ENCODE measurements around the gene FURIN. TPM values are rescaled to one million over a fixed set of nuclear protein-coding genes. Genes with fewer than 3 reads are reported as not detected.

The FURIN gene

GRCh38 chr15:90931575-90931827, 63.1 kb downstream of the FURIN start:
- Histone ChIP-seq H3K9ac (ENCODE audit: low read length) (no peak overlapping the region), H3K56ac (ENCODE audit: low read length) (no peak overlapping the region), H4K8ac (ENCODE audit: low read depth, low read length) (no peak overlapping the region), H2BK120ac (ENCODE audit: low read depth, low read length) (no peak overlapping the region), H3K79me1 (ENCODE audit: low read length) (peaks cover 4% of the 10 kb centered on the region), H2AK5ac (ENCODE audit: low read length) (no peak overlapping the region), H3K23ac (ENCODE audit: low read length) (no peak overlapping the region), H3K18ac (ENCODE audit: low read length) (no peak overlapping the region), H4K5ac (ENCODE audit: low read length) (no peak overlapping the region), H2BK15ac (replicated peaks; ENCODE audit: low read depth) (no peak overlapping the region), H3K36me3 (ENCODE audit: control insufficient read depth, insufficient read depth, low read length) (no peaks in the 10 kb centered on the region), H3K4me3 (ENCODE audit: low read length) (no peak overlapping the region), H3K79me2 (ENCODE audit: control insufficient read depth, insufficient read depth, low read length) (no peaks in the 10 kb centered on the region), H3K27ac (ENCODE audit: low read depth, low read length) (no peak overlapping the region), H2BK5ac (ENCODE audit: low read length) (no peak overlapping the region), H3K27me3 (ENCODE audit: insufficient read depth, low read length, poor library complexity) (no peaks in the 10 kb centered on the region), H3K4ac (ENCODE audit: low read depth, low read length) (no peak overlapping the region), H3K4me2 (ENCODE audit: low read length) (no peak overlapping the region), H3K4me1 (ENCODE audit: control insufficient read depth, low read depth, low read length) (peaks cover 1% of the 10 kb centered on the region)
- DNase-seq: no peak
- WGBS (ENCODE audit: extremely low coverage, insufficient coverage, low lambda C conversion rate): no CpG with 5 or more reads among the region's 6 CpGs

- Histone ChIP-seq H3K23ac (ENCODE audit: low read length) (no peak within 1 kb of the TSS), H3K4me3 (ENCODE audit: low read length) (peak within 1 kb of the TSS; percentile 47), H3K27ac (ENCODE audit: low read depth, low read length) (no peak within 1 kb of the TSS), H4K8ac (ENCODE audit: low read depth, low read length) (no peak within 1 kb of the TSS), H2BK15ac (replicated peaks; ENCODE audit: low read depth) (no peak within 1 kb of the TSS), H3K4me1 (ENCODE audit: control insufficient read depth, low read depth, low read length) (peaks cover 1% of the 10 kb centered on the region), H4K5ac (ENCODE audit: low read length) (no peak within 1 kb of the TSS), H3K18ac (ENCODE audit: low read length) (no peak within 1 kb of the TSS), H3K4ac (ENCODE audit: low read depth, low read length) (no peak within 1 kb of the TSS), H2AK5ac (ENCODE audit: low read length) (no peak within 1 kb of the TSS), H3K36me3 (ENCODE audit: control insufficient read depth, insufficient read depth, low read length) (no peaks in the 10 kb centered on the region), H3K79me2 (ENCODE audit: control insufficient read depth, insufficient read depth, low read length) (no peaks in the 10 kb centered on the region), H3K4me2 (ENCODE audit: low read length) (peak within 1 kb of the TSS; percentile 82), H2BK120ac (ENCODE audit: low read depth, low read length) (no peak within 1 kb of the TSS), H2BK5ac (ENCODE audit: low read length) (no peak within 1 kb of the TSS), H3K56ac (ENCODE audit: low read length) (peak within 1 kb of the TSS; percentile 73), H3K9ac (ENCODE audit: low read length) (peak within 1 kb of the TSS; percentile 62), H3K27me3 (ENCODE audit: insufficient read depth, low read length, poor library complexity) (no peaks in the 10 kb centered on the region), H3K79me1 (ENCODE audit: low read length) (peaks cover 4% of the 10 kb centered on the region)
- peak; percentile 94 for DNase-seq
- WGBS (ENCODE audit: extremely low coverage, insufficient coverage, low lambda C conversion rate): no CpG with 5 or more reads among the region's 52 CpGs
These were observed 63.7 kb downstream of the FURIN start, which contains the start of gene HDDC3 for GRCh38 chr15:90931828-90932659. TSS of gene HDDC3 (minus strand) at chr15:90932549. CDS start at chr15:90932540, 9 bp downstream.

- H2BK5ac ChIP-seq (ENCODE audit: low read length): no peak overlapping the region
- peaks cover 4% of the 10 kb centered on the region for H3K79me1 ChIP-seq (ENCODE audit: low read length)
- H3K9ac ChIP-seq (ENCODE audit: low read length): peak overlapping the region; percentile 54
- no peaks in the 10 kb centered on the region for H3K36me3 ChIP-seq (ENCODE audit: control insufficient read depth, insufficient read depth, low read length)
- no peaks in the 10 kb centered on the region for H3K79me2 ChIP-seq (ENCODE audit: control insufficient read depth, insufficient read depth, low read length)
- DNase-seq: no peak
- no peak overlapping the region for H2AK5ac ChIP-seq (ENCODE audit: low read length)
- H3K4me2 ChIP-seq (ENCODE audit: low read length): no peak overlapping the region
- no peak overlapping the region for H3K27ac ChIP-seq (ENCODE audit: low read depth, low read length)
- H2BK120ac ChIP-seq (ENCODE audit: low read depth, low read length): no peak overlapping the region
- H4K8ac ChIP-seq (ENCODE audit: low read depth, low read length): no peak overlapping the region
- H3K56ac ChIP-seq (ENCODE audit: low read length): peak overlapping the region; percentile 73
- H2BK15ac ChIP-seq (replicated peaks; ENCODE audit: low read depth): no peak overlapping the region
- H3K4me1 ChIP-seq (ENCODE audit: control insufficient read depth, low read depth, low read length): peaks cover 1% of the 10 kb centered on the region
- no peaks in the 10 kb centered on the region for H3K27me3 ChIP-seq (ENCODE audit: insufficient read depth, low read length, poor library complexity)
- H3K4ac ChIP-seq (ENCODE audit: low read depth, low read length): no peak overlapping the region
- H3K23ac ChIP-seq (ENCODE audit: low read length): no peak overlapping the region
- no peak overlapping the region for H4K5ac ChIP-seq (ENCODE audit: low read length)
- H3K4me3 ChIP-seq (ENCODE audit: low read length): no peak overlapping the region
- H3K18ac ChIP-seq (ENCODE audit: low read length): no peak overlapping the region
- no CpG with 5 or more reads among the region's 5 CpGs for WGBS (ENCODE audit: extremely low coverage, insufficient coverage, low lambda C conversion rate)
These were observed 64.2 kb downstream of the FURIN start for GRCh38 chr15:90932660-90932991.

Small RNA genes within 50 kb of the gene (small RNA-seq; reads per million reads assigned to genes)
- gene RN7SL363P (ENCODE audit: insufficient read depth): not detected

All from mesendoderm (in vitro differentiated cells).